HG03280 (cell line): Measurements from ENCODE around the gene DACT2.
"Not testable (repeated sequence)": the region's sequence is repeated elsewhere in the genome, so short reads cannot be mapped to it uniquely, and the experiment has no call there.

ENCODE experiments used
- ATAC-seq: cut with Tn5 transposase; IDR thresholded peaks from one replicate; pipeline ENCODE4 v1.9.1; 2021; ENCODE audit warnings: mild to moderate bottlenecking, moderate library complexity; ENCODE audit not compliant: unreplicated experiment

Gene DACT2

GRCh38 chr6:168319279-168320111 lies at the start of gene DACT2:
DACT2 (minus strand) TSS chr6:168319777; CDS start chr6:168319633, 144 bp downstream.
- no peak for ATAC-seq

GRCh38 chr6:168368936-168369335 lies 49.4 kb upstream of the DACT2 start:
- ATAC-seq = no peak

GRCh38 chr6:168368066-168368820 lies 48.7 kb upstream of the DACT2 start:
- no peak for ATAC-seq

- ATAC-seq = no peak
Observed at GRCh38 chr6:168367285-168367751, 47.7 kb upstream of the DACT2 start.

- ATAC-seq = no peak
Observed at GRCh38 chr6:168366473-168366872, 46.9 kb upstream of the DACT2 start.

GRCh38 chr6:168365422-168366165 lies 46.0 kb upstream of the DACT2 start:
- no peak for ATAC-seq

GRCh38 chr6:168364793-168365421 lies 45.3 kb upstream of the DACT2 start:
- ATAC-seq = no peak

GRCh38 chr6:168363811-168364792 lies 44.5 kb upstream of the DACT2 start:
- no peak for ATAC-seq

GRCh38 chr6:168363302-168363701 lies 43.7 kb upstream of the DACT2 start:
- ATAC-seq = no peak

- no peak for ATAC-seq
Observed at GRCh38 chr6:168362276-168362990, 42.9 kb upstream of the DACT2 start.

- no peak for ATAC-seq
Observed at GRCh38 chr6:168361766-168362165, 42.2 kb upstream of the DACT2 start.

- ATAC-seq = no peak
Observed at GRCh38 chr6:168359794-168360193, 40.2 kb upstream of the DACT2 start.

GRCh38 chr6:168358842-168359420 lies 39.4 kb upstream of the DACT2 start:
- no peak for ATAC-seq

- ATAC-seq = not testable (repeated sequence)
Observed at GRCh38 chr6:168356872-168357271, 37.3 kb upstream of the DACT2 start.

GRCh38 chr6:168355716-168356522 lies 36.3 kb upstream of the DACT2 start:
- no peak for ATAC-seq

- ATAC-seq = no peak
Observed at GRCh38 chr6:168354338-168354737, 34.8 kb upstream of the DACT2 start.

- no peak for ATAC-seq
Observed at GRCh38 chr6:168353041-168353440, 33.5 kb upstream of the DACT2 start.

GRCh38 chr6:168352096-168352495 lies 32.5 kb upstream of the DACT2 start:
- ATAC-seq = no peak
